Measurements from ENCODE around the gene HDAC5.

Gene HDAC5

DNA sequence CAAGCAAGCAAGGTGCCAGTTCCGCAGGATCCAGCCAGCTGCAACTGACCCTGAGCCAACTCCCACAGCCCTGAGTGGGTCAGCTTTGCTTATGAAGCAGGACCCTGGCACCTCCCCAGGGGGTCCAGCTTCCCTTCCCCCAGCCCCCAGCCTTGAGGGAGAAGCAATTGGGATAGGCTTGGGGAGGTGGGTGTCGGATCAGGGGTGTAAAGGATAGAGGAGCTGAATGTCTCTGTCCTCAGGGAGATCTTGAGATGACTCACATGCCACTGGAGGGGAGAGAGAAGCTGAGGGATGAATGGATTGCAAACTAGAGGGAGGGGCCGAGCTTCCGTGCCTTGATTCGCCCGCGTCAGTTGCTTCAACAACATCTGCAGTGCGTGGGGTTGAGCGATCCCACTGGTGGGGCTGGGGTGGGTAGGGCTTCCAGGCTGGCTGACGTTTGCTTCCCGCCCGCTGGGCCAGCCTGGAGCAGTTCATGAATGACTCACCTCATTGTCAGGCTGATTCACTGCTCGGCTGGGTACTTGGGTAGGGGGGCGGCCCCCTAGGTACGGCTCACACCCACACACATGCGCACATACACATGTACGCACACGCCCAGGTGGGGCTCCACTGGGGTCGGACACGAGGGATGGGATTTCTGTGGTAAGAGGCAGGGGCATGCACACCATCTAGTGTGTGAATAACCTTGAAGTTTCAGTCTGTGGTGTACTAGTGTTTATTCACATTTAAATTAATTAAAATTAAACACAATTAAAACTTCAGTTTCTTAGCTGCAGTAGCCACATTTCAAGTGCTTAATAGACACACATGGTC is 14.7 kb upstream of the HDAC5 start (continued):
- TF ChIP-seq, protein P1, sequence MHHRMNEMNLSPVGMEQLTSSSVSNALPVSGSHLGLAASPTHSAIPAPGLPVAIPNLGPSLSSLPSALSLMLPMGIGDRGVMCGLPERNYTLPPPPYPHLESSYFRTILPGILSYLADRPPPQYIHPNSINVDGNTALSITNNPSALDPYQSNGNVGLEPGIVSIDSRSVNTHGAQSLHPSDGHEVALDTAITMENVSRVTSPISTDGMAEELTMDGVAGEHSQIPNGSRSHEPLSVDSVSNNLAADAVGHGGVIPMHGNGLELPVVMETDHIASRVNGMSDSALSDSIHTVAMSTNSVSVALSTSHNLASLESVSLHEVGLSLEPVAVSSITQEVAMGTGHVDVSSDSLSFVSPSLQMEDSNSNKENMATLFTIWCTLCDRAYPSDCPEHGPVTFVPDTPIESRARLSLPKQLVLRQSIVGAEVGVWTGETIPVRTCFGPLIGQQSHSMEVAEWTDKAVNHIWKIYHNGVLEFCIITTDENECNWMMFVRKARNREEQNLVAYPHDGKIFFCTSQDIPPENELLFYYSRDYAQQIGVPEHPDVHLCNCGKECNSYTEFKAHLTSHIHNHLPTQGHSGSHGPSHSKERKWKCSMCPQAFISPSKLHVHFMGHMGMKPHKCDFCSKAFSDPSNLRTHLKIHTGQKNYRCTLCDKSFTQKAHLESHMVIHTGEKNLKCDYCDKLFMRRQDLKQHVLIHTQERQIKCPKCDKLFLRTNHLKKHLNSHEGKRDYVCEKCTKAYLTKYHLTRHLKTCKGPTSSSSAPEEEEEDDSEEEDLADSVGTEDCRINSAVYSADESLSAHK (tag by site-specific recombination; IDR thresholded peaks at IDR 0.05): peak; percentile 41
- TF ChIP-seq, protein P2, sequence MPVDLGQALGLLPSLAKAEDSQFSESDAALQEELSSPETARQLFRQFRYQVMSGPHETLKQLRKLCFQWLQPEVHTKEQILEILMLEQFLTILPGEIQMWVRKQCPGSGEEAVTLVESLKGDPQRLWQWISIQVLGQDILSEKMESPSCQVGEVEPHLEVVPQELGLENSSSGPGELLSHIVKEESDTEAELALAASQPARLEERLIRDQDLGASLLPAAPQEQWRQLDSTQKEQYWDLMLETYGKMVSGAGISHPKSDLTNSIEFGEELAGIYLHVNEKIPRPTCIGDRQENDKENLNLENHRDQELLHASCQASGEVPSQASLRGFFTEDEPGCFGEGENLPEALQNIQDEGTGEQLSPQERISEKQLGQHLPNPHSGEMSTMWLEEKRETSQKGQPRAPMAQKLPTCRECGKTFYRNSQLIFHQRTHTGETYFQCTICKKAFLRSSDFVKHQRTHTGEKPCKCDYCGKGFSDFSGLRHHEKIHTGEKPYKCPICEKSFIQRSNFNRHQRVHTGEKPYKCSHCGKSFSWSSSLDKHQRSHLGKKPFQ (tag by site-specific recombination; IDR thresholded peaks at IDR 0.05): peak; percentile 94
- TF ChIP-seq ZNF146 (tag by site-specific recombination; IDR thresholded peaks at IDR 0.05) (no peak), ZBTB17 (tag by site-specific recombination; IDR thresholded peaks at IDR 0.05) (peak; percentile 94), KLF8 (tag by site-specific recombination; IDR thresholded peaks at IDR 0.05) (peak; percentile 95), WT1 (tag by site-specific recombination; IDR thresholded peaks at IDR 0.05) (no peak; the same call in none of the 2 replicates), TCF7L2 (IDR thresholded peaks at IDR 0.05; ENCODE audit: borderline replicate concordance, low read depth, low read length) (no peak), MZF1 (tag by site-specific recombination; IDR thresholded peaks at IDR 0.05; ENCODE audit: borderline replicate concordance) (no peak), ZNF610 (tag by site-specific recombination; IDR thresholded peaks at IDR 0.05; ENCODE audit: borderline replicate concordance) (no peak), ZNF600 (tag by site-specific recombination; IDR thresholded peaks at IDR 0.05) (peak; percentile 10; the same call in 1 of the 2 replicates), SALL2 (tag by site-specific recombination; IDR thresholded peaks at IDR 0.05; ENCODE audit: borderline replicate concordance) (no peak), ZNF629 (tag by site-specific recombination; IDR thresholded peaks at IDR 0.05) (peak; percentile 90), ZNF292 (tag by site-specific recombination; IDR thresholded peaks at IDR 0.05; ENCODE audit: borderline replicate concordance, low read depth) (no peak), REPIN1 (tag by site-specific recombination; IDR thresholded peaks at IDR 0.05; ENCODE audit: low read depth) (no peak), ZNF549 (tag by site-specific recombination; IDR thresholded peaks at IDR 0.05) (no peak), ZNF530 (tag by site-specific recombination; IDR thresholded peaks at IDR 0.05; ENCODE audit: low read depth) (no peak), ZNF350 (tag by site-specific recombination; IDR thresholded peaks at IDR 0.05) (no peak), KLF10 (tag by site-specific recombination; IDR thresholded peaks at IDR 0.05) (peak; percentile 99), ZNF560 (tag by site-specific recombination; IDR thresholded peaks at IDR 0.05; ENCODE audit: borderline replicate concordance) (no peak), ZFP37 (tag by site-specific recombination; IDR thresholded peaks at IDR 0.05) (peak; percentile 15; the same call in 1 of the 2 replicates), ZNF354C (tag by site-specific recombination; IDR thresholded peaks at IDR 0.05; ENCODE audit: borderline replicate concordance, low read depth) (no peak), BCL11A (tag by site-specific recombination; IDR thresholded peaks at IDR 0.05; ENCODE audit: low read depth) (peak; percentile 49; the same call in 1 of the 2 replicates), ZNF169 (tag by site-specific recombination; IDR thresholded peaks at IDR 0.05) (no peak), EGR2 (tag by site-specific recombination; IDR thresholded peaks at IDR 0.05; ENCODE audit: low read depth) (peak; percentile 87)
- TF ChIP-seq, protein P3, sequence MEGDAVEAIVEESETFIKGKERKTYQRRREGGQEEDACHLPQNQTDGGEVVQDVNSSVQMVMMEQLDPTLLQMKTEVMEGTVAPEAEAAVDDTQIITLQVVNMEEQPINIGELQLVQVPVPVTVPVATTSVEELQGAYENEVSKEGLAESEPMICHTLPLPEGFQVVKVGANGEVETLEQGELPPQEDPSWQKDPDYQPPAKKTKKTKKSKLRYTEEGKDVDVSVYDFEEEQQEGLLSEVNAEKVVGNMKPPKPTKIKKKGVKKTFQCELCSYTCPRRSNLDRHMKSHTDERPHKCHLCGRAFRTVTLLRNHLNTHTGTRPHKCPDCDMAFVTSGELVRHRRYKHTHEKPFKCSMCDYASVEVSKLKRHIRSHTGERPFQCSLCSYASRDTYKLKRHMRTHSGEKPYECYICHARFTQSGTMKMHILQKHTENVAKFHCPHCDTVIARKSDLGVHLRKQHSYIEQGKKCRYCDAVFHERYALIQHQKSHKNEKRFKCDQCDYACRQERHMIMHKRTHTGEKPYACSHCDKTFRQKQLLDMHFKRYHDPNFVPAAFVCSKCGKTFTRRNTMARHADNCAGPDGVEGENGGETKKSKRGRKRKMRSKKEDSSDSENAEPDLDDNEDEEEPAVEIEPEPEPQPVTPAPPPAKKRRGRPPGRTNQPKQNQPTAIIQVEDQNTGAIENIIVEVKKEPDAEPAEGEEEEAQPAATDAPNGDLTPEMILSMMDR (tag by site-specific recombination; IDR thresholded peaks at IDR 0.05): peak; percentile 8; the same call in 1 of the 2 replicates
- TF ChIP-seq, protein P4, sequence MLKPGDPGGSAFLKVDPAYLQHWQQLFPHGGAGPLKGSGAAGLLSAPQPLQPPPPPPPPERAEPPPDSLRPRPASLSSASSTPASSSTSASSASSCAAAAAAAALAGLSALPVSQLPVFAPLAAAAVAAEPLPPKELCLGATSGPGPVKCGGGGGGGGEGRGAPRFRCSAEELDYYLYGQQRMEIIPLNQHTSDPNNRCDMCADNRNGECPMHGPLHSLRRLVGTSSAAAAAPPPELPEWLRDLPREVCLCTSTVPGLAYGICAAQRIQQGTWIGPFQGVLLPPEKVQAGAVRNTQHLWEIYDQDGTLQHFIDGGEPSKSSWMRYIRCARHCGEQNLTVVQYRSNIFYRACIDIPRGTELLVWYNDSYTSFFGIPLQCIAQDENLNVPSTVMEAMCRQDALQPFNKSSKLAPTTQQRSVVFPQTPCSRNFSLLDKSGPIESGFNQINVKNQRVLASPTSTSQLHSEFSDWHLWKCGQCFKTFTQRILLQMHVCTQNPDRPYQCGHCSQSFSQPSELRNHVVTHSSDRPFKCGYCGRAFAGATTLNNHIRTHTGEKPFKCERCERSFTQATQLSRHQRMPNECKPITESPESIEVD (tag by site-specific recombination; IDR thresholded peaks at IDR 0.05): no peak
- TF ChIP-seq, protein P5, sequence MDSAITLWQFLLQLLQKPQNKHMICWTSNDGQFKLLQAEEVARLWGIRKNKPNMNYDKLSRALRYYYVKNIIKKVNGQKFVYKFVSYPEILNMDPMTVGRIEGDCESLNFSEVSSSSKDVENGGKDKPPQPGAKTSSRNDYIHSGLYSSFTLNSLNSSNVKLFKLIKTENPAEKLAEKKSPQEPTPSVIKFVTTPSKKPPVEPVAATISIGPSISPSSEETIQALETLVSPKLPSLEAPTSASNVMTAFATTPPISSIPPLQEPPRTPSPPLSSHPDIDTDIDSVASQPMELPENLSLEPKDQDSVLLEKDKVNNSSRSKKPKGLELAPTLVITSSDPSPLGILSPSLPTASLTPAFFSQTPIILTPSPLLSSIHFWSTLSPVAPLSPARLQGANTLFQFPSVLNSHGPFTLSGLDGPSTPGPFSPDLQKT (IDR thresholded peaks at IDR 0.05; ENCODE audit: borderline replicate concordance, low read depth, low read length): no peak
